ENCODE measurements around the gene SMTN. TPM values are rescaled to one million over a fixed set of nuclear protein-coding genes. Genes with fewer than 3 reads are reported as not detected.
"Not testable (repeated sequence)": the region's sequence is repeated elsewhere in the genome, so short reads cannot be mapped to it uniquely, and the experiment has no call there.

The SMTN gene
- total RNA-seq, 1 experiment from 2014 or later = 38.9 TPM

DNA sequence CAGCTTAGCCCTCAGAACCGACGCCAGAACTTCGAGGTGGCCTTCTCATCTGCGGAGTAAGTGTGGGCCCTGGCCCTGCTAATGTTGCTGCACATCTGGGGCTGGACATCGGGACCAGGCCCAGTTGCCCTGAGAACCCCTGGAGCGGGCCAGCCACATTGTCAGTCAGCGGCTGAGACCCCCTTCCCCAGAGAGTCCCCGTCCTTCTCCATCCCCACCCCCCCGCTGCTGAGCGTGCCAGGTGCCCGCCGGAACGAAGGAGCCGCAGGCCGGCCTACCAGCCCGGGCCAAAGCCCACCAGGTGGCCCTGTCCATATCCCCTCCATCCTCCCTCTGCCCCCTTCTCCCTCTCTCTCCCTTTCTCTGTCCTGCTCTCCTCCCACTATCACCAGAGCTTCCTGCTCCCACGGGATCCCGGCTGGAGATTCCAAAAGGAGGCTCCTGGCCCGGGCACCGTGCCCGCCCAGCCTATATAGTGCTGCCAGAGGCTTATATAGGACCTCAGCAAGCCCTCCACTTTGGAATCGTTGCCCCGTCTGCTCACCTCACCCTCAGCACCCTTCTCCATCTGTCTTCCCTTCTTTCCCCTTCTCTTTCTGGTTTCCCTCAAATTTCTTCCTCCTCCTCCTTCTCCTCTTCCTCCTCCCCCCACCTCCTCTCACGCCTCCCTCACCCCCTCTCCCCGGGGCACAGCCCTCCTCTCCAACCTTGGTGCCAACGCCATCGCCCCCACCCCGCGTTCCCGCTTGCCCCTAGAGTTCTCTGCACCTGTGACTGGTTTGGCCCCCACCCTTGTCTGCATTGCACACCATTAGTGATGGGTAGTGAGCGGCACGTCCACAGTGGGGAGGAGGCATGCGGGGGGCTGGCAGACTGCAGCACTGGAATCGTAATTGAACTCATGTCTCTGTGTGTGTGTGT lies 19.0 kb downstream of the SMTN start:
- no peak for DNase-seq (ENCODE audit: low spot score)
- in situ Hi-C loops (cut with HindIII; ENCODE audit: low sequenced_read_pairs) = no loop called here

- in situ Hi-C loops (cut with HindIII; ENCODE audit: low sequenced_read_pairs) = no loop called here
- DNase-seq (ENCODE audit: low spot score) = no peak
Measured at GRCh38 chr22:31100762-31101525, 19.8 kb downstream of the SMTN start.

DNA sequence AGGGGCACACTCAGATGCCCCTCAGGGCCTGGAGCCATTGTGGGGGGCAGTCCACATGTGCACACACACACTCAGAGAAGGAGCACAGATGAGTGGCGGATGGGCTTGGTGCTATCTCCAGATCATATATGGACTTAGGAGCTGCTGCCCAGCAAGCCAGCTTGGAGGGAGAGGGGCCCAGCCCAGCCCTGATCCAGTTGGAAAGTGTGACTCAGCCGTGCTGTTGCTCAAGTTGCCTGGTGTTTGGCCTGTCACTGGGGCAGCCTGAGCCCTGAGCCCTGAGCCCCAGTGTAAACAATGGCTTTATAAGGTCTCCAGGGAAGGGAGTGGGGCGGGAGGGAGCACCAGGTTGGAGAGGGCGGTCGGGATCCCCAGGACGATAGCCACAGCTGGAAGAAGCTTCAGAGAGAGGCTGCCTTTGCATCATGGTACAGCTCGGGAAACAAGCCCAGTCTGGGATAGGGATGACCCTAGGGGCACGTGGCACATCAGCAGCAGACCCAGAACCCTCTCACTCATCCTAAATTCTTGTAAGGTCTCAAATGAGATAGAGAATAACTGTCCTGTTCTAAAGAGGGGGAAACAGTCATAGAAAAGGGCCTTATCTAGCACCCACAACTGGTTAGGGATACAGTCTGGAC lies 21.4 kb downstream of the SMTN start:
- DNase-seq (ENCODE audit: low spot score) = no peak
- in situ Hi-C loops (cut with HindIII; ENCODE audit: low sequenced_read_pairs) = no loop called here

- in situ Hi-C loops (cut with HindIII; ENCODE audit: low sequenced_read_pairs) = no loop called here
- DNase-seq (ENCODE audit: low spot score) = no peak
Measured at GRCh38 chr22:31103111-31103510, 22.0 kb downstream of the SMTN start.

DNA sequence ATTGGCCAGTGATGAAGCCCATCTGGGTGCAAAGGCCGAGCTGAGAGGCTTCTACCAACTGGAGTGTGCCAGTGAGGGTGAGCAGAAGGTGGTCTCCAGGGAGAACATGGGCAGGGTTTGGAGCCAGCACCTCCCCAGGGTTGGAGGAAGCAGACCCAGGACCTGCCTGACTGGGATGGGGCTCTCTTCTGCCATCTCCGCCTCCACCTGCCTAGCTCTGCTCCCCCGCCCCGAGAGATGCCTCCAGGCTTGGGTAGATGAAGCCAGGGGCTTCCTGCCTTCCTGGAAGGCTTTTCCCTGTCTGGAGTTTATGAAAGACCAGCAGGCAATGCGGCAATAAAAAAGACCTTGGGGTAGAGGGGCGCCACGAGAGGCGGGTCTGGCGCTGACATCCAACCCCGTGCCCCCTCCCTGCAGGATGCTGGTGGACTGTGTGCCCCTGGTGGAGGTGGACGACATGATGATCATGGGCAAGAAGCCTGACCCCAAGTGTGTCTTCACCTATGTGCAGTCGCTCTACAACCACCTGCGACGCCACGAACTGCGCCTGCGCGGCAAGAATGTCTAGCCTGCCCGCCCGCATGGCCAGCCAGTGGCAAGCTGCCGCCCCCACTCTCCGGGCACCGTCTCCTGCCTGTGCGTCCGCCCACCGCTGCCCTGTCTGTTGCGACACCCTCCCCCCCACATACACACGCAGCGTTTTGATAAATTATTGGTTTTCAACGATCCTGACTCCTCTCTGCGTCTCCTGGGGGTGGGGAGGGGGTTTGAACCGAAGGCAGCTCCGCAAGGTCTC lies 23.0 kb downstream of the SMTN start:
- in situ Hi-C loops (cut with HindIII; ENCODE audit: low sequenced_read_pairs) = no loop called here
- no peak for DNase-seq (ENCODE audit: low spot score)

- in situ Hi-C loops (cut with HindIII; ENCODE audit: low sequenced_read_pairs) = no loop called here
- DNase-seq (ENCODE audit: low spot score) = no peak
Measured at GRCh38 chr22:31104869-31105268, 23.8 kb downstream of the SMTN start.

DNA sequence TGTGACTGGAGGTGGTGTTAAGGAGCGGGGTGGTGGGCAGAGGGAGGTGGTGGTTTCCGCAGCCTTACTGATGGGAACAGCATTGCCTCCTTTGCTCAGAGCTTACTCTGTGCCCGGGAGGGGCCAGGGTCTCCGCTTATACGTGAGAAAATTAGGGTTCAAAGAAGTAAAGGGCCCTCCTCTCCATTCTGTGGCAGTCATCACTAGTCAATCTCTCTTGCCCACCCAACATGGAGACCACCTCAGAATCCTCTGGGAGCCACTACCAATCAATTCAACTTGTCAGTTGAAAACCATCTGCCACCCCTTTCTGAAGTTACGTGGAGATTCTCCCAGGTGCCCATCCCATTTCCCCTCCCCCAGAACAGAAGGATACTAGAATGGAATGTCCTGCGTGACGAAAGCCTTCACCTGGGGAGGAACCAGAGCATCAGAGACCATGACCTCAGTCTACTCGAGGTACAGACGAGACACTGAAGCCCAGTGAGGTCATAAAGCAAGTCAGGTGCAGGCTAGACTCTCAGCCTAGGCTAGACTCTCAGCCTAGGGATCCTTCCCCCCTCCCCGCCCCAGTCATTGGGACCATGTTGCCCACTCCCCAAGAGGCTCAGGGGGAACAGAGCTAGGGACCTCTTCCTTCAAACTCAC lies 24.3 kb downstream of the SMTN start:
- in situ Hi-C loops (cut with HindIII; ENCODE audit: low sequenced_read_pairs) = no loop called here
- DNase-seq (ENCODE audit: low spot score) = no peak

GRCh38 chr22:31106001-31106571 lies 25.0 kb downstream of the SMTN start:
- DNase-seq (ENCODE audit: low spot score) = peak; percentile 33
- in situ Hi-C loops (cut with HindIII; ENCODE audit: low sequenced_read_pairs) = no loop called here

- DNase-seq (ENCODE audit: low spot score) = peak; percentile 38
- in situ Hi-C loops (cut with HindIII; ENCODE audit: low sequenced_read_pairs) = no loop called here
Measured at GRCh38 chr22:31106731-31107177, 25.6 kb downstream of the SMTN start.

DNA sequence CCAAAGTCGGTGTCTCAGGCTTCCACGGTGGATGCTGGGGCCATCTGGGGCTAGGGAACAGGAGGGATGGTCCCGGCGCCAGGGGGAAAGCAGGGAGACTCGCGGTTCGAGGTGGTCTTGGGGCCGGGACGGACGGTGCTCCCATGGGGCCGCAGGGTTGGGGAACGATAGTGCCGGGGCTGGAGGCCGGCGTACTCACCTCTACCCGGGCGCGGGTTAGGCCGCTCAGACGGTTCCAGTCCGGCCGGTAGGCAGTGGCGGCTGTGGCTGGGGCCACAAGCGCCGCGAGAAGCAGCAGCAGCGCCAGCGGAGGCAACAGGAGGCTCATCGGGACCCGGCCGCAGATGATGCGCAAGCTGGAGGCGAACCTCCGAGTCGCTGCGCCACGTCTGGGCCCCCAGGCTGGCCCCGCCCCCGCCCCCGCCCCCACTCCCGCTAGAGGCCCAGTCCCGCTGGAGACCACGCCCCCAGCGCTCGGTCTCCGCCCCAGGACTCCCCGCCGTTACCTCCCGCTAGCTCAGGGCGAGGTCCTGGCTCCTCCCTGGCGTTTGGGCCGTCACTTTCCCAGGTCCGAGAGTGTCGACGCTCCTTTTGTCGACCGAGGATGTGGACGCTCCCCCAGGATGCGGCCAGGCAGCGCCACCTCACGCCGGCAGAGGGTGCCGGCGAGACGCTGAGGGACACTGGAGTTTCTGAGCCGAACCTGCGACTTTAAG lies 26.2 kb downstream of the SMTN start, which contains the start of gene SELENOM:
Gene SELENOM, minus strand, starts transcription at position 391 of the 716 bp plus-strand sequence. Its CDS starts 63 bp downstream, at position 328.
- in situ Hi-C loops (cut with HindIII; ENCODE audit: low sequenced_read_pairs) = no loop called here
- peak; percentile 98 for DNase-seq (ENCODE audit: low spot score)

GRCh38 chr22:31107894-31108218 lies 26.7 kb downstream of the SMTN start:
- in situ Hi-C loops (cut with HindIII; ENCODE audit: low sequenced_read_pairs) = no loop called here

GRCh38 chr22:31112547-31113091 lies 31.5 kb downstream of the SMTN start:
- in situ Hi-C loops (cut with HindIII; ENCODE audit: low sequenced_read_pairs); DNase-seq (ENCODE audit: low spot score): not testable (repeated sequence)

More at GRCh38 chr22:31107894-31108218, 26.7 kb downstream of the SMTN start:
- DNase-seq (ENCODE audit: low spot score) = no peak

DNA sequence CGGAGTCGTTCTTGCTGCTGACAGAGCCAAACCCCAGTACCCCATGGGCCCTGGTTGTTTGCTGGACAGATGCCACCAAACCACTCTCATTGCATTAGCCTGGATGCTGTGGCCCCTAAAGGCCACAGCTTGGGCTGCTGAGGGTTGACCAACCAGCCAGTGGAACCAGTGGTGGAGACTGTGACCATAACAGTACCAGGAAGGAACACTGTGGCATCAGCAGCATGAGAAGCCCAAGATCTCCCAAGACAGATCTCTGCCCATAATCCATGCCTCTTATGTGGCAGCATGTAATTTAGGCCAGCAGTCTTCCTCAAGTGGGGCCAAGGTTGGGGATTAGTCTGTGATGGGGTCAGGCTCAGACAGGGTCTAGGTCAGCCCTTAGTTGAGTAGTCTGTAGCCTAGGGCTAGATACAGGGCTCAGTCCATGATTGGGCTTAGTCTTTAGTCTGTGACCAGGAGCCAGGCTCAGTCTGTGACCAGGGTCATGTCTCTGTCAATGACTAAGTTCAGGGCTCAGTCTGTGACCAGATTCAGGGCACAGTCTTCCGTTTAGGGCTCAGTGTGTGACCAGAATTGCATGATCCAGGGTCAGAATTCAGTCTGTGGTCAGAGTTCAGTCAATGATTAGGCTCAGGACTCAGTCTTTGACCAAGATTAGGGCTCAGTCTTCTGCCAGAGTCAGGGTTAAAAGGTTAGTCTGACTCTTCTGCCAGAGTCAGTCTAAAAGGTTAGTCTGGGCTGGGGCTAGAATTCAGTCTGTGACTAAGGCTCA lies 37.1 kb downstream of the SMTN start:
- in situ Hi-C loops (cut with HindIII; ENCODE audit: low sequenced_read_pairs) = loop anchor here (5.0 kb wide), 1 partner anchor 54 kb away; no protein-coding TSS in a partner anchor
- no peak for DNase-seq (ENCODE audit: low spot score)

- DNase-seq (ENCODE audit: low spot score) = no peak
- in situ Hi-C loops (cut with HindIII; ENCODE audit: low sequenced_read_pairs) = loop anchor here (5.0 kb wide), 1 partner anchor 53 kb away; no protein-coding TSS in a partner anchor
Measured at GRCh38 chr22:31119026-31119717, 38.1 kb downstream of the SMTN start.

DNA sequence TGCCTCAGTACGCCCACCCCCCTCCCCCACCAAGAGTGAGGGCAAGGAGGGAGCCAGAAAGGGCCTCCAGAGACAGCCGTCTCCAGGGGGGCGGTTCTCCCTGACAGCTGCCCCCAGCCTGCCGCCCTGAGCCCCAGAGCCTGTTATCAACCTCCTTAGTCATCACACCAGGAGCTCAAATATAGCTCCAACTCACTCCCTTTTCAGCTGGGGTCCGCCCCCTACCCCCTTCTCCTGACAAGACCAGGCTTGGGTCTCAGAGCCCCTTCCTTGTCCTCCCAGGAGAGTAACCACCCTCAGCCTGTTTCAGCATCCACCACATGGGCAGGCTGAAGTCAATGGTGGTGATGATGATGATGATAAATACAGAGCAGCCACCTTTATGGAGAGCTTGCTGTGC lies 39.1 kb downstream of the SMTN start:
- no peak for DNase-seq (ENCODE audit: low spot score)
- in situ Hi-C loops (cut with HindIII; ENCODE audit: low sequenced_read_pairs) = no loop called here

DNA sequence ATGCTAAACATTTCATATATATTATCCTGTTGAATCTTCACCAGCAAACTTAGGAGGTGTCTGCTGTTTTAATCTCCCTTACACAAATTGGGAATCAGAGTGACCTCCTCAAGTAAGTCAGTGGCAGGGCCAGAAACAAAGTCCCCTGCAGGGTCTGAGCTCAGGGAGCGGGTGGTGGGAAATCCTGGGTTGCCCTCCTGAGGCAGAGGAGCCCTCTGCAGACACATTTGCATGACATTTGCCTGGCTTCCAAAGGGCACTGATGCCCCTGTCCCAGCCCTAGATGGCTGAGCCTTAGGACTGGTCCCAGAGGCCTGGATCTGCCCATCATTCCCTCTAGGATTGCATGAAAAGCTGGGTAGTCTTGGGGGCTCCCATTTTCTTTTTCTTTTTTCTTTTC lies 39.5 kb downstream of the SMTN start:
- in situ Hi-C loops (cut with HindIII; ENCODE audit: low sequenced_read_pairs) = no loop called here
- DNase-seq (ENCODE audit: low spot score) = no peak

Data from G401 (cell line).